Thoracic aorta (tissue), 2 donors: ENCODE measurements around the gene BRD3OS. TPM values are rescaled to one million over a fixed set of nuclear protein-coding genes. Genes with fewer than 3 reads are reported as not detected.

Experiments used
- ATAC-seq: fragments of 150-250 bp; one replicate; pipeline ENCODE4 v1.8.0; 2017; ENCODE audit warnings: low read depth; ENCODE audit not compliant: insufficient number of reproducible peaks, low FRiP score
- DNase-seq: peaks from one replicate; pipeline ENCODE4 v3.0.0-alpha.2; 2020; ENCODE audit warnings: low spot score
- H3K27ac ChIP-seq, 2 donors: fragments of 200-600 bp; sonication (generic); 1 replicate in 1 of 2; 2 replicates in 1 of 2; pipeline ENCODE4 v1.5.1; 2016; ENCODE audit warnings: mild to moderate bottlenecking in 2 of 2, moderate library complexity in 2 of 2
- H3K27me3 ChIP-seq: fragments of 200-600 bp; sonication (generic); replicated peaks from 2 replicates; pipeline ENCODE4 v1.6.0; 2016; ENCODE audit warnings: mild to moderate bottlenecking; ENCODE audit not compliant: insufficient read depth
- H3K36me3 ChIP-seq: fragments of 200-600 bp; sonication (generic); one replicate; pipeline ENCODE4 v1.5.1; 2016
- H3K4me1 ChIP-seq, 2 donors: fragments of 200-600 bp; sonication (generic); 1 replicate in 1 of 2; 2 replicates in 1 of 2; pipeline versions ENCODE4 v1.5.1 to v1.6.0; 2016; ENCODE audit warnings: low read depth in 2 of 2, mild to moderate bottlenecking in 1 of 2; ENCODE audit not compliant: control insufficient read depth in 1 of 2
- H3K4me3 ChIP-seq: fragments of 200-600 bp; sonication (generic); 2 replicates; pipeline ENCODE4 v1.5.1; 2016; ENCODE audit warnings: mild to moderate bottlenecking
- H3K9me3 ChIP-seq: fragments of 200-600 bp; sonication (generic); 2 replicates; pipeline ENCODE4 v1.5.1; 2016
- total RNA-seq, 2 donors: library from RNA; depleted of rRNA; stranded (reverse); fragments of >200 nt; gene quantifications; one replicate each; pipeline versions ENCODE4 v1.1.0 to v1.2.3, GENCODE V29; 2016
- TF ChIP-seq, protein P1 (sequence below): fragments of 200-600 bp; sonication (generic); IDR thresholded peaks from one replicate; pipeline ENCODE4 v1.5.1; 2019; ENCODE audit warnings: antibody characterized with exemption

The BRD3OS gene
- total RNA-seq, 2 donors from 2014 or later: 8.8 to 14.6 TPM

- peak overlapping the region in 1 of 2 donors; percentile 47 for H3K27ac ChIP-seq
- H3K4me1 ChIP-seq: peaks cover 10 to 11% of the 10 kb centered on the region in 2 donors
- H3K36me3 ChIP-seq: peaks cover 4% of the 10 kb centered on the region
- no peak for ATAC-seq
- TF ChIP-seq, protein P1, sequence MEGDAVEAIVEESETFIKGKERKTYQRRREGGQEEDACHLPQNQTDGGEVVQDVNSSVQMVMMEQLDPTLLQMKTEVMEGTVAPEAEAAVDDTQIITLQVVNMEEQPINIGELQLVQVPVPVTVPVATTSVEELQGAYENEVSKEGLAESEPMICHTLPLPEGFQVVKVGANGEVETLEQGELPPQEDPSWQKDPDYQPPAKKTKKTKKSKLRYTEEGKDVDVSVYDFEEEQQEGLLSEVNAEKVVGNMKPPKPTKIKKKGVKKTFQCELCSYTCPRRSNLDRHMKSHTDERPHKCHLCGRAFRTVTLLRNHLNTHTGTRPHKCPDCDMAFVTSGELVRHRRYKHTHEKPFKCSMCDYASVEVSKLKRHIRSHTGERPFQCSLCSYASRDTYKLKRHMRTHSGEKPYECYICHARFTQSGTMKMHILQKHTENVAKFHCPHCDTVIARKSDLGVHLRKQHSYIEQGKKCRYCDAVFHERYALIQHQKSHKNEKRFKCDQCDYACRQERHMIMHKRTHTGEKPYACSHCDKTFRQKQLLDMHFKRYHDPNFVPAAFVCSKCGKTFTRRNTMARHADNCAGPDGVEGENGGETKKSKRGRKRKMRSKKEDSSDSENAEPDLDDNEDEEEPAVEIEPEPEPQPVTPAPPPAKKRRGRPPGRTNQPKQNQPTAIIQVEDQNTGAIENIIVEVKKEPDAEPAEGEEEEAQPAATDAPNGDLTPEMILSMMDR: no peak
- H3K27me3 ChIP-seq: no peaks in the 10 kb centered on the region
- H3K4me3 ChIP-seq: peak overlapping the region; percentile 99
- no peak for DNase-seq
- H3K9me3 ChIP-seq: no peaks in the 10 kb centered on the region
Measured at GRCh38 chr9:134025606-134026541, 593 bp downstream of the BRD3OS start.

DNA sequence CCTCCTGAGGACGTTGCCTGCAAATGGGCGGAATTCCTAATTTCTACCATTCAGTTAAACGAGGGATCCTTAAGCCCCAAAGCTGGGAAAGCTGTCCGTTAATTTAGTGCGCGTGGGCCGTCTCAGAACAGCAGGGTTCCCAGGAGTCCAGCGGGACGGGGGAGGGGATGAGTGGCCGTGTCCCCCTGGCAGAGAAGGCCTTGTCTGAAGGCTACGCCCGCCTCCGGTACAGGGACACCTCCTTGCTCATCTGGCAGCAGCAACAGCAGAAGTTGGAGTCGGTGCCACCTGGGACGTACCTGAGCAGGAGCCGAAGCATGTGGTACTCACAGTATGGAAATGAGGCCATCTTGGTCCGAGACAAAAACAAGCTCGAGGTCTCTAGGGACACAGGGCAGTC, 1.3 kb downstream of the BRD3OS start:
- Histone ChIP-seq H3K4me3 (no peak overlapping the region), H3K27ac (no peak overlapping the region), H3K4me1 (peaks cover 10 to 11% of the 10 kb centered on the region in 2 donors), H3K36me3 (peaks cover 8% of the 10 kb centered on the region), H3K27me3 (no peaks in the 10 kb centered on the region), H3K9me3 (no peaks in the 10 kb centered on the region)
- no peak for ATAC-seq
- TF ChIP-seq, protein P1: no peak
- no peak for DNase-seq

DNA sequence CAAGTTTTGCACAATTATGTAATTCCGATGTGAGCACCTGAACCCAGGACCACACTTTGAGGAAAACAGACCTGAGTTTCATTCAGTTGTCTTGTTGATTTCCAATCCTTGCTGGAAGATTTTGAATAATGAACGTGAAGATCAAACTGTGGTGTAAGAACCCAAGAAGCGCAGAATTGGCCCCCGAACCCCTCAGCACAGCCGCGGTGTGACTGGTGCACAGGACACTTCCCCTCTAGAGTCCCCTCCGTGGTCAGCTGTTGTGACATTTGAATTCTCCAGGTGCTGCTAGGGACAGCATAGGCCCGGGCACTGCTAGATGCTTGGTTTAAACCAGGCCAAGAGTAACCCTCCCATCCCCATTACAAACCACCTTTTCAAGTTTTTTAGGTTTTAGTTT, 1.7 kb downstream of the BRD3OS start:
- Histone ChIP-seq H3K27ac (no peak overlapping the region), H3K9me3 (no peaks in the 10 kb centered on the region), H3K4me3 (no peak overlapping the region), H3K36me3 (peaks cover 12% of the 10 kb centered on the region), H3K27me3 (no peaks in the 10 kb centered on the region), H3K4me1 (peaks cover 10 to 11% of the 10 kb centered on the region in 2 donors)
- DNase-seq: no peak
- ATAC-seq: no peak
- TF ChIP-seq, protein P1: no peak

GRCh38 chr9:134027561-134027960, 2.3 kb downstream of the BRD3OS start:
- peaks cover 12% of the 10 kb centered on the region for H3K36me3 ChIP-seq
- DNase-seq: no peak
- TF ChIP-seq, protein P1: no peak
- no peak overlapping the region for H3K4me3 ChIP-seq
- H3K27ac ChIP-seq: no peak overlapping the region
- no peaks in the 10 kb centered on the region for H3K9me3 ChIP-seq
- ATAC-seq: no peak
- H3K4me1 ChIP-seq: peaks cover 10 to 11% of the 10 kb centered on the region in 2 donors
- no peaks in the 10 kb centered on the region for H3K27me3 ChIP-seq

DNA sequence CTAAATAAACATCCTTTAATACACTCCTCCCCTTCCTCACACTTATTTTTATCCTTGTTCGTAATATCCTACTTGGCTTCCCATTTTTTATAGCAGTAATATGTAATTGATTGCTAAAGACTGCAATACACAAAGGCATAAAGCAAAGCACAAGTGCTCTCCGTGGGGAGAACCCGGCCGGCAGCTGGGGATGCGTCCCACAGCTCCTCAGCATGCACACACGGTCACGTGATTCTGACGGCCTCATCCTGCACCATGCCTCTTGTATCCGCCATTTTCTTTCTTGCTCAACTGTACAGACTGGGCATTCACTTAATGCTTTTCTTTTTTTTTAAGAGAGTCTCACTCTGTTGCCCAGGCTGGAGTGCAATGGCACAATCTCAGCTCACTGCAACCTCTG, 2.8 kb downstream of the BRD3OS start:
- no peak for ATAC-seq
- DNase-seq: no peak

More for the DNA sequence above, 2.8 kb downstream of the BRD3OS start:
- H3K36me3 ChIP-seq: peaks cover 12% of the 10 kb centered on the region
- no peaks in the 10 kb centered on the region for H3K9me3 ChIP-seq
- no peak overlapping the region for H3K4me3 ChIP-seq
- H3K27ac ChIP-seq: no peak overlapping the region
- TF ChIP-seq, protein P1: no peak
- H3K27me3 ChIP-seq: no peaks in the 10 kb centered on the region
- peaks cover 10 to 11% of the 10 kb centered on the region in 2 donors for H3K4me1 ChIP-seq
